ENCODE results near the gene CLEC9A.

DNA sequence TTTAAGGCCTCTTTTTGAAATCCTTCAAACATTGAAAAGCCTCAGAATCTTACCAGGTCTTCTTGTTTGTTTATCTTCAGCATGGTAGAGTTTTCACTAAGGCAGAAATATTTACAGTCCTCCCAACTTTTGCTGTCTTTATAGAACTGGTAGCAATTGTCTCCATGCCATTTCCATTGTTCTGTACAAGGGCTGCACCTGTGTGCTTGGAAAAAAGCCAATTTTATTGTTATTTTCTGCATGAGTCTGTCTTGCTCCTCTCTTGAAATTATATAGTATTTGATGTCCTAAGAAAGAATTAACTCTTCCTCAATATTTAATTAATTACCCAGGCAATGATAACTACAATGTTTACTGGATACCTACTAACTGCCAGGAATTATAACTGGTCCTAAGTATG lies 45.0 kb downstream of the CLEC9A start:
- no peak for TF ChIP-seq POLR2A (IDR thresholded peaks at IDR 0.05)
- TF ChIP-seq, protein P1, sequence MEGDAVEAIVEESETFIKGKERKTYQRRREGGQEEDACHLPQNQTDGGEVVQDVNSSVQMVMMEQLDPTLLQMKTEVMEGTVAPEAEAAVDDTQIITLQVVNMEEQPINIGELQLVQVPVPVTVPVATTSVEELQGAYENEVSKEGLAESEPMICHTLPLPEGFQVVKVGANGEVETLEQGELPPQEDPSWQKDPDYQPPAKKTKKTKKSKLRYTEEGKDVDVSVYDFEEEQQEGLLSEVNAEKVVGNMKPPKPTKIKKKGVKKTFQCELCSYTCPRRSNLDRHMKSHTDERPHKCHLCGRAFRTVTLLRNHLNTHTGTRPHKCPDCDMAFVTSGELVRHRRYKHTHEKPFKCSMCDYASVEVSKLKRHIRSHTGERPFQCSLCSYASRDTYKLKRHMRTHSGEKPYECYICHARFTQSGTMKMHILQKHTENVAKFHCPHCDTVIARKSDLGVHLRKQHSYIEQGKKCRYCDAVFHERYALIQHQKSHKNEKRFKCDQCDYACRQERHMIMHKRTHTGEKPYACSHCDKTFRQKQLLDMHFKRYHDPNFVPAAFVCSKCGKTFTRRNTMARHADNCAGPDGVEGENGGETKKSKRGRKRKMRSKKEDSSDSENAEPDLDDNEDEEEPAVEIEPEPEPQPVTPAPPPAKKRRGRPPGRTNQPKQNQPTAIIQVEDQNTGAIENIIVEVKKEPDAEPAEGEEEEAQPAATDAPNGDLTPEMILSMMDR (IDR thresholded peaks at IDR 0.05) = no peak
- TF ChIP-seq EP300 (IDR thresholded peaks at IDR 0.05) = no peak
